ENCODE data around the gene HOXB1.

The HOXB1 gene

DNA sequence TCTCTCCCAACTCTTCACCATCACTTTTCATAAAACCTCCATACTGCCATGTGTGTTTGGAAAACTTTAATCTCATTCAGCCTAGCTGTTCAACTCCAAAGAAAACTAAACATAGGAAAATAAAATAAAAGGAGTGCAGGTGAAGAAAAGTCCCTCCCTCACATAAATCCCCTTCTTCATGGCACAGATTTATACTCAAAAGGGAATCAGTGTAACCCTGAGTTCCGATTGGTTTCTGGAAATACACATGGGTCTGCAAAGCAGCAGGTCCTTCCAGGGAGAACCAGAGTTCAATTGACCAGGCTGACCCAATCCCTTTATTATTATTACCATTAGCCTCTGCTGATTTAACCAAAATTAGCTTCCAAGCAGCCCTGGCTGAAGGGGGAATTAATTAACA lies 23.0 kb upstream of the HOXB1 start:
- no peak for DNase-seq

DNA sequence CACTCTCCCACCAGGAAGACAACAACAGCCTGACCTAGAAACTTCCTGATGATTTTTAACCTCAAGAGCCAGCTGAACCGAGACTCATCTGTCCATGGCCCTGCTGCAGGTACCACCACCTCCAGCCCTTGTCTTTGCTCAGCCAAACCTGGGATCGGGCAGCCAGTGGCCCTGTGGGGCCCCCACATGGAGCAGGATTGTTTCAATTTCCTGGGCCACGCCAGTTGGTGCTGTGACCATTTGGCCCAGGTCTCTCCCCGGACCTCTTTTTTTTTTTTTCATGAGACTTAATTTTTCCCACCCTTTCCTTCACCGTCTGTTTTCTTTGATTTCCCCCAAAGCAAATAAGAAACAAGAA lies 22.4 kb upstream of the HOXB1 start:
- DNase-seq, result no peak

DNA sequence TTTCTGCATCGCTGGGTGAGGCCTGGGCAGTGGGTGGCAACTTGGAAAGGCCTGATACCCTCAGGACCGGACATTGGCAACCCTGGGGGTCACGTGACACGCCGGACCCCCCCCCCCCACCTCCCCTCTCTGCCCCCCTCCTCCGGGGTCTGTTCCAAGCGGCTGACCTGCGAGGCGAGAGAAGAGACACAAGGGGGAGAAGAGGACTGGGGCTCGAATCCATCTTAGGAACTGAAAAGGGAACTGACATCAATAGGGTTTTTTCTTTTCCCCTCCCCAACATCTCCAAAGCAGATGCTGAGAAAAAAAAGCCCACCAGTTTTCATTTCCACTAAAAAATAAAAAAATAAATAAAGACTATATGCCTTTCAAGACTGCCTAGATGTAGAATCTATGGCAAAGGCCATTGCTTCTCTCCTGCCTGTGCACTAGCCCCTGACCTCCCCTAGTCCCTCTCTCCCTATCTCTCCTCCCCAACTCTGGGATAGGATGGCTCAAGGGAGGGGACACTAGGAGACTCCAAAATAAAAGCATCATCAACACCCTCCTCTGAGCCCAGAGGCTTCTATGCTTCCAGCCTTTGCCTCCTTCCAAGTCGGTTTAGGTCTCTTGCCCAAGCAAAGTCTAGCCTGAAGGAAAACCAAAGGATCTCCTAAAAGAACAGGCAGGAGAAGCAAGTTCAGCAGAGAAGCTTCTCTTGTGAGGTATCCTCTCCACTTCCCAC lies 21.8 kb upstream of the HOXB1 start:
- DNase-seq, result no peak

DNA sequence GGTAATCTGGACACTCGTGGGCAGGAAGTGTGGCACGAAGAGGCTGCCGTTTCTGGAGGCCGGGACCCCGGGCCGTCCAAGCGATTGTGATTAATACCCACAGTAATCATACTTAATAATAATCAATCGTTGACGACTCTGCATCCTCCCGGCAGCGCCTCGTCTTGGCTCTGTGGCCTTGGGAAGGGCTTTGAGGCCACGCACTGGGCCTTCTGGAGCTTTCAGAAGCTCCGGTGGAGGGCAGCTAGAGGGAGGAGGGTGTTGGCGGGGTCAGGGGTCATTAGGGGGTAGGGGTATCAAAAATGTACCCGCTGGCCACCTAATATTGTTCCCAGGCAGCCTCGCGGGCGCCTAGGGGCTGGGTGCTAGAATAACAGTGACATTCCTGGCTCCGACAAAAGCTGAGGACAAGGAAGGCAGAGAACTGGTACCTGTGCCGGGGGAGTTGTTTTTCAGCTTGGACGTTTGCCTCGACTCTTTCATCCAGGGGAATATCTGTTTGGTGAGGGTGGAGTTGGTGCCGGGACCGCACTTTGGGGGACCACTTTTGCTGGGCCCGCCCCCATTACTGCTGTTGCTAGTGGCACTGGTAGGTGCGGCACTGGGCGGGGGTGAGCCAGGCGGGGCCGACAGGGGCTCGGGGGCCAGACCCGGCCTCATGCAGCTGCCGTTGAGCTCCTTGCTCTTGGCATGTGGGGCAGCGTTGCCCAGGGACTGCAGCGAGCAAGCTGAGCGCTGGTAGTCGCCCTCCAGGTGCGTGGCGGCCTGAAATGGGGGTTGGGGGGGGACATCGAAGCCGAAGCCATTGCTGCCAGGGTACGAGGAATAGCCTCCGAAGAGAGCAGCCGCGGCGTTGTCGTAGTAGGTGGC lies 21.0 kb upstream of the HOXB1 start:
- no peak for DNase-seq

DNA sequence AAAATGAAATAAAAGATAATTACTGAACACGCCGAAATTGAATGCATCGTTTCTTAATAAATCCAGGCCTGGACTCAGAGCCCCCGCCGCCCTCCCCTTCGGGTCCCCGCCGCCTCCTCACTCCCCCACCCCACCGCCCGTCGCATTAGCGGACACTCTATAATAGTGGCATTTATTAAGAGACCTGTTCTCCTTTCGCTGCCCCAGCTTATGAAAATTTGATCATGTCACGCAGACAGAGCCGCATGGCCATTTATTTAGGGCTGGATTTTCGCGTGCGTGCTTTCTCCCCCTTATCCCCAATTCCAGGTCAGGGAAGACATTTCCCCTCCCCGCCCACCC lies 20.4 kb upstream of the HOXB1 start:
- DNase-seq, result no peak

DNA sequence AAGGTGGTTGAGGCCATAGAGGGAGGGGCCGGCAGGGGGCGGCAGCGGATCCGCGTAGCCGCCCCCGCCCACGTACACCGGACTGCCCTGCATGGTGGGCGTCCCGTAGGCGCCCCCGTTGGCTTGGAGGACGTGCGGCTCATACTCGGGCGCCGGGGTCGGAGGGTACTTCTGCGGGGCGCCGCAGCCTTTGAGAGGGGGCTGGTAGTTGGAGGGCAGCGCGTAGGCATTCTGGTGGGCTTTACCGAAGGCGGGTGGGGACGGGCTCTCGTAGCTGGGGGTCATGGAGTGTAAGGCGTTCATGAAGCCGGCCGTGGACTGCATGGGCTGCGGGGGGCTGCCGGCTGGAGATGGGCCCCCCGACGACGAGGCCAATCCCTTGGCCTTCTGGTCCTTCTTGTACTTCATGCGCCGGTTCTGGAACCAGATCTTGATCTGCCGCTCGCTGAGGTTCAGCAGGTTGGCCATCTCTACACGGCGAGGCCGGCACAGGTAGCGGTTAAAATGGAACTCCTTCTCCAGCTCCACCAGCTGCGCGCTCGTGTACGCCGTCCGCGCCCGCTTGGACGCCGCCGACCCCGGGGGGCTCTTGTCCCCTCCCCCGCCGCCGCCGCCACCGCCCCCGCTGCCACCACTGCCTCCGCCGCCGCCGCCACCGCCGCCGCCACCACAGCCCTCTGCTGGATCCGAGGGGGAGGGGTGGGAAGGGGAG lies 19.8 kb upstream of the HOXB1 start:
- no peak for DNase-seq

DNA sequence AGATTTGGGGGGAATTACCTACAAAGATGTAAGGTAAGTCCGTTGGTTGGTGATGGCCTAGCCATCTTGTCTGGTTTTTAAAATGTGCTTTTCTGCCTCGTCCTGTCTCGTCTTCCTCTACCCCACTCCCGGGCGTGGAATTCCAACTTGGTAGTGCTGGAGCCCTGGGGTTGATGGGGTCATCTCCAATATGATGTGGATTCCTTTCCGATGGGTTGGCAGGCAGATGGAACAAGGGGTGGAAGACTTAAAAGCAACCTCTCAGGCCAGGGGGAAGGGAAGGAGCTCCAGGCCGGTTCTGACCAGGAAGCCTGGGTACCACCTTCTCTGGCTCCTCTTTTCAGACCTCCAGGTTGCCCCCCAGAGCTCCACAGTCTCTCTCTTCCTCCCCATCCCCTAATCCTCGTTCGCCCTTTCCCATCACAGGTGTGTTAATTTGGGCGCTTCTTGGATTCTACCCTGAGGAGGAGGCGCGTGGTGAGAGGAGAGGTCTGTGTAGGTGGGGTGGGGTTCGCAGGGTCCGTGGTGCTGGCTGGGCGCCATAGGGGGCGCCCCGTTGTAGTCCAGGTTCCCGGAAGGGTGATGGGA lies 19.2 kb upstream of the HOXB1 start:
- DNase-seq, result no peak

DNA sequence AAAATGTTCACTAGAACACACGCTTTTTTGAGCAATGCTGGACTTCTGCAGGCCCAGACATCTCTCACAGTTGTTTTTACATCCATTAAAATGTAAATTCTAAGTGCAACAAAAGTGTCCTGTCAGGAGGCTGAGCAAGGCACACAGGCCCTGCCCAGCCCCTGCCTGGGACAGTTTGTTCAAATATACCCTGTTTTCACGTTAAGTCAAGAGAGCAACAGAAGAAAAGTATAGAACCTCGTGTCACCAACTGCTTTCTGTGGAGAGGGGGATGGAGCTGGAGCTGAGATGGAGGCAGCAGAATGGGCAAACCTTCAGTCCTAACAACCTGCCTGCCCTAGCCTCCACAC lies 18.4 kb upstream of the HOXB1 start:
- DNase-seq, result no peak

DNA sequence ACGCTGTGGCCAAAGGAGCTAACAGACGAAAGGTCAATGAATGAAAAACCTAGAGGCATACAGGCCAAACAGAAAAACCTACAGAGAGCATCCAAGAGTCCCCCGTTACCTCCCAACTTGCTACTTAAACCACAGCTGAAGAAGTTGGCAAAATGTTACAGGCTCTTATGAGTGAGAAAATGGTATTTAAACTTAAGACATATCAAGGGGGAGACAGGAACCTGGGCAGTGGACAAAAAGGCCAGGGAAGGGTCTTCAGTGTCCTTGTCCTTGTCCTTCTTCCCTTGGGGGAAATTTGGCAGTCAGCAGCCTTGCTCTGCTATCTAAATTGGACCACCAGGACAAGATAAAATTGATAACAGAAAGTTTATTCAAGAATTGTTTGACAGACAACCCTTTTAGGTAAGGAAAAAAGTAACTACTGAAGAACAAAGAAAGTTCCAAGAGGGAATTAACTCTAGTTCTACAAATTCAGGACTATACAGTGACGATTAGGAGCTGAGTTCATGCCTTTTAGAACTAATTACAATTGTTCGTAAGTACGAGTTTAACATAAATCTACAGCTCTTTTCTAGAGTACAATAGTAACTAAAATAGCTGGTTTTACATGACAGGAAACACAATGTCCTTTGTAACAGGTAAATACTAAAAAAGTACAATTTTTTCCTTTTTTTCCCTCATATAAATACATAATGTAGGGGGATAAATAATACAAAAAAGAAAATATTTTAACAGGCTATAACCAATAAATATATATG lies 17.9 kb upstream of the HOXB1 start:
- DNase-seq, result no peak

DNA sequence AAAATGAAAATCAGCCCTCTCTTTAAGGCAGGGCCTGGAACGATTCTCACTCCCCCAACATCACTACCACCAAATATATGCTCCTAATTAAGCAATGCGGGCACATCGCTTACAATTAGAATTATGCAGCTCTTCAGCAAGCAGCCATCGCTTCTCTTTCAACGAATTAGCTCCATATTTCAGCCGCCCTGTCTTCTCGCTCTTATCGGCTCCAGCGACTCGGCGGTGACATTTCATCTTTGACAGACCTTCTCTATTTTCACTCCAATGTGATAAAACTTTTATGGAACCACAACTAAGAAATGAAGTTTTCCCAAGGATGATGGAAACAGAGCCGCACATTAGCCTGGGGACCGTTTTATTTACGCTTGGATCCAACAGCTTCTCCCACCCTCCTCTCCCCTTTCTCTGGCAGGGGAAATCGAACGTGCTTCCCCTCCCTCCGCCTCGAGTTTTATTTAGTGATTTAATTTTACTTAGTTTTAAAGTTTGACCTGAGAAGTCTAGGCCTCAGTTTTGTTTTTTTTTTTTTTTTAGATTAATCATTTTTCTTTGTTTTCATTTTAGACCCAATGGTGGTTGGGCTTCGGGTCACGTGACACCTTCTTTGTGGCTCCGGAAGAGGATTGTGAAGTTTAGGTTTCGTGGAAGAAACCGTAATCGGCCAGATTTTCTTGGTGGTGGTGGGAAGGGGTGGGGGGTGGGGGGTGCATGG lies 17.2 kb upstream of the HOXB1 start:
- DNase-seq, result no peak

DNA sequence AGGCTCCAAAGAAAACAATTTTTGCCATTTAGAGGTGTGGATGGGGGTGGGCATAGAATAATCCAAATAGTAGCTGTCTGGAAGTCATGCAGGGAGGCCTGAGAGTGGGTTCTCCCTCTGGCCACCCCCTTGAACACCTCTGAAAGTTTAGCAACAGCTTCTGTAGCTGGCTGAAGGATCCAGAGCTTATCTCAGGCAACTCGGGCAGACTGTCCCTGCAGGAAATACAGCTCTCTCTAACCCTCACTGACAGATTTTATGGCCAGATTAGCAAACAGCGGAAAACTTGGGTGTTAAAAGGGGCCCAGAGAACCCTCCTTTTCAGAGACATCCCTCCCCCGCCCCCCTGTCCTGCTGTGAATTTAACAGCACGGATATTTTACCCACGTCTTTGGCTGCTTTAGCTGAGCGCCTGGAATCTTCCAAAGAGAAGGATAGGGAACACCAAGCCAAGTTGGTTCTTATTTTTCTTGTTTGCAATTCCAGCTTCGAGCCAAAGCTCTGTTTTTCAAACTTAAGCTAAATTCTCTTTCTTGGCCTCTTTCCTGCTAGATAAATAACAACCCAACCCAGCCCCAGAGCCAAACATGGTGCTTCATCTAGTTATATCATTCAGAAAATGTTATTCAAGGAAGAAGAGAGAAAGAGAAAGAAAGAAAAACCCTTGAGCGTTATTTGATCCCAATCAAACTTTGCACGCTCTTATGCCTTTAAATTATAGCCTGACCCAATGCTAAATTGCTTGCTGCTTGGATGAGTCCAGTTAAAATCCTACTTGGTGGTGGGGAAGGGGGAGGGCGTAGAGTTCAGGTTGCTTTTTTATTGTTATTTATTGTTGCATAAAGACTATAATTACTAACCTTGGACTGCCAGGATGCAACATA lies 16.4 kb upstream of the HOXB1 start:
- no peak for DNase-seq

DNA sequence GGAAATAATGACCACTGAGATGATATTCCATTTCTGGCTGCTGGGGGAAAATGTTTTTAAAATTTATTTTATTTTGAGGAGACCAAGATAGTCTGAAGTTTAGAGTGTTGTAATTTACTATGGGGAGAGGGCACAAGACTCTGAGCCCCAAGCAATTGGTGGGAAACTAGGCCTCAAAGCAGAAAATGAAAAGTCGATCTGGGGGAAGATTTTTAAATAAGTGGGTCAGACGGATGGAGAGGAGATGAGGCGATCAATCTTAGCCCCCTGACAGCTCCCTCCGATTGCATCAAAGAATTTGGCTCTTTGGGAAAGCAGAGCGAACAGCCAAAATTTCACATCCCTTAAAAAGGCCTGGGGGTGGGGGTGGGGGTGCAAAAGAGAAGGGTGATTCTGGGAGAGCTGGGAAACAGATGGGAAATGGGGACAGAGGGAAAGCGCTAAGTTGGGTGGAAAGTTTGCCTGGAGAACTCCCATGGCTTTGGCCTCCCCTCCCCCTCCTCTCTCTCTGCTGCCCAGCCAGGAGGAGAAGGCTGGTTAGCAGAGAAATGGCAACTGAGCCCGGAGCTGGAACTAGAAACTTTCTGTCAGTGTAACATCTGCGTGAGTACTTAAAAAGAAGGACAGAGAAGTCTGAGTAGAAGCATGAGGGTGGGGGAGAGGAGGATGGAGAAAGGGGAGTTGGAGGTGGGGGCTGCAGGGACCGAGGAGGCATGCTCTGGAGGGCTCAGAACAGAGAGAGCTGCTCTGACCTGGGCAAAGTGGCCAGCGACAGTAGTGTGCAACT lies 15.5 kb upstream of the HOXB1 start:
- no peak for DNase-seq

DNA sequence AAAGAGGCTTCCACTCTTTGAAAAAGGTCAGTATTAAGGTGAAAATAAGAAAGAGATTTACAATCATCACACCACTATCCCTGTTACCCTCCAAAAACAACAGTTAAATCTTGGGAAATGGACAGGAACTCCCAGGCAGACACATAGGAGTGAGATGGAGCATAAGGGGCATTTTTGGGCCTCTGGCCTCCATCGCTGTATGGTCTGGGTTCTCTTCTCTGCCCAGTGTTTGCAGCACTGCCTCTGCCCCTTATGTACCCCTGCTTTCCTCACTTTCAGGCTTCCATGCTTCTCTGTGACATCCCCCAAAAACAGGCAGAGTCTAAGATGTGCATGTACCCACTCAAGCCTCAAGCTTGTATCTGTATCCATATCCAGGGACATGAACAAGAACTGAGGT lies 14.7 kb upstream of the HOXB1 start:
- DNase-seq, result no peak

DNA sequence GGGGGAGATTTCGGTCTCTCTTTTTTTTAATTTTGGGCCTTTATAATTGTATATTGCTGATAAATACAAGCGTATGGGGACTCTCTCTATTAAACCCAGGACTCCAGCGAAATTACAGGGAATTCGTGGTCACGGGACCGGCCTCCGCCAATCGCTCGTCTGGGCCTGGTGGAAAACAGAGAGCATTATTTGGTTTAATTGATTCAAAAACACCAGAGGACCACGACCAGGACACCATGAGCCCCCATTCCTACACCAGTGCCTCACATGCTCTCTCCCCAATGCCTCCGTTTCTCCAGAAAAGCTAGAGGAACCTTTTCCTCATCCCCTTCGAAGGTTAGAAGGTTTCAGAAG lies 14.2 kb upstream of the HOXB1 start, which contains the start of gene HOXB2:
HOXB2 (minus strand) TSS at position 88 of the 354 bp plus-strand sequence. CDS start 198 bp downstream, outside the sequence.
- no peak for DNase-seq

DNA sequence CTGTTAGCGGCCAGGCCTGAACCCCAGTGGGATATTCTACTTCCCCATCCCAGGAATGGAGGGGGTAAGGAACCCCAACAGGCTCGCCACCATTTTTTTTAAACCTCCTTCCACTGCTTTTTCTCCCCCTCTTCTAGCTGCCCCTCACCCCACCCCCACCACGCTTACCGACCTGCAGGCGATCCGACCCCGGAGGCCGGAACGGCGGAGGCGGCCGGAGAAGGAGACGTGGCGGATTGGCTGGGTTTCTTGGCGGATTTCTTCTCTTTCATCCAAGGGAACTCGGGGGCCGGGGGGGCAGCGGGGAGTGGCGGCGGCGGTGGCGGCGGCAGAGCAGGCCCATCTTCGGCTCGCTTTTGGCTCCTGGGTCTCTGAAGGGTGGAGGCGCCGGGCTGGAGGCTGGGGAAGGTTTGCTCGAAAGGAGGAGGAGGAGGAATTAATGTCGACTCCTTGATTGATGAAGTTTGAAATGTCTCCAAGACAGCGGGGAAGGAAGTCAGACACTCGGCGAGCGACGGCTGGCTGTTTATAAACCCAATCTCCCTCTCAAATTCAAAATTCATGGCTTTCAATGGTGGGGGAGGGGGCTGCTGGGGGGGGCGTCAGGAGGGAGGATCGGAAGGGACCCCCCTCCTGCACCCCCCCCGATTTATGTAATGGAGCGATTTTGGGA lies 13.7 kb upstream of the HOXB1 start:
- DNase-seq, result no peak

DNA sequence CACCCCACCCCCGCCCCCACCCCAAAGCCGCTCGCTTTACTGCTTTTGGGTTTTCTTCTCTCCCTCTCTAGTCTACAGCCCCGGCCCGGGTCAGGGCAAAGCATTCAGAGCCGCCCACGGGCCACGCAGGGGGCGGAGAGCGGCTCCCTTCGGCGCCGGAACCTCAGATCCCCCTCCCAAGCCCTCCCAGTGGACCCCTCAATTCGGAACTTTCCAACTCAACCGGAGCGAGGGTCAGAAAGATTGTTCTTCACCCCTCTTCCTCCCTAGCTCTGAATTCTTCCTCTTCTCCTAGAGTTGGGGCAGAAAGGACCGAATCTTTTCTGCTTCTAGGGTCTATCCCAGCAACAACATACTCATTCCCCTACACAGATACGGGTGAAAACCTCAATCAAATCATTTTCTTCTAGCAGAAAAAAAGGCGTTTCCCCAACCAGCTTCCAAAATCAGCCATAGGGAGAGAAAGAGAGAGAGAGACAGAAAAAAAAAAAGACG lies 13.1 kb upstream of the HOXB1 start:
- DNase-seq, result no peak

DNA sequence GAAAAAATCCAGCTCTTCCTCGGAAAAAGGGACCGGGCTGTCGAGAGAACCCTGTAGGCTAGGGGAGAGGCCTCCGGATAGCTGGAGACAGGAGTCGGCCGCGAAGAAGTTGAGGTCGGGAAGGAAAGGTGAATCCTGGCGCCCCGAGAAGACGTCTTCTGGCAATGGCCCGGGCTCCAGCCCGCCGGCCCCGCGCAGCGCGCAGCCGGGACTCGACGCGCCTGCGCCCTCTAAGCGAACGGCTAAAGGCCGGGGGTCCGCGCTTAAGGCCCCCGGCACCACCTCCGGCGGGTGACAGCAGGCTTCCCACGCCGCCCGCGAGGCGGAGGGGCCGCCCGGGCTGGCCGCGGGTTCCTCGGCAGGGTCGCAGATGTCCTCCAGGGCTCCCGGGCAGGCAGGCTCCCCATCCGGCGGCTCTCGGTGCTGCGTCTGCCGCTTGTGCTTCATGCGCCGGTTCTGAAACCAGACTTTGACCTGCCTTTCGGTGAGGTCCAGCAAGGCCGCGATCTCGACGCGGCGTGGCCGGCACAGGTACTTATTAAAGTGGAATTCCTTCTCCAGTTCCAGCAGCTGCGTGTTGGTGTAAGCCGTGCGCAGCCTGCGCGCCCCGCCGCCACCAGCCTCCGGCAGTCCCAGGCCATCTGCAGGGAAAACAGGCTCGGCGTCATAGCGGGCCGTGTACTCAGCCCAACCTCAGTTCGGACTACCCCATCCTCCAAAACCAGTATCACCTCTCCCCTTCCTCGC lies 12.5 kb upstream of the HOXB1 start:
- no peak for DNase-seq

DNA sequence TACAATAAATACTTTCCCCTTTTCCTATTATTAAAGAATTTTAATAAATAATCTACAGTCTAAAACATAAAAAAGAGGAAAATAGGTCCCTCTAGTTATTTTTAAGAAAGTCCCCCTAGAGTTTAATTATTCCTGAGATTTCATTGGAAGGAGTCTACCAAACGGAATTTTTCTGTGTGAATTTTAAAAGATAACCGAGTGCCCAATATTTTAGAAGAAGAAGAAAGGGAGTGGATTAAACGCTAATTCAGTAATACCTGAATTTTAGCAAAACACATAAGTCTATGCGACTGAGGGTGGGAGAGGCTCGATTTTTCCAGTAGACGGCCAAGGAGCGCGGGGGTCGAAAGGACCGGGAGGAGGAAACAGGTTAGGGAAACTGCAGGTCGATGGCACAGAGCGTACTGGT lies 11.9 kb upstream of the HOXB1 start:
- DNase-seq, result no peak

All from SIG-M5 (cell line).